Stimulated activated CD8-positive, alpha-beta memory T cell treated with anti-CD3 and anti-CD28 coated beads, Interleukin-15, amount 100 ng/mL, for 48 hours (primary cell): ENCODE results near the gene DNAJA3.
A peak's percentile ranks its signal among the peaks of the same experiment; 100 is the strongest.

Source experiments
- DNase-seq, 2 donors: peaks; one replicate each; pipeline ENCODE4 v3.0.0-alpha.2; 2020; ENCODE audit warnings: low read depth in 2 of 2

The DNAJA3 gene

DNA sequence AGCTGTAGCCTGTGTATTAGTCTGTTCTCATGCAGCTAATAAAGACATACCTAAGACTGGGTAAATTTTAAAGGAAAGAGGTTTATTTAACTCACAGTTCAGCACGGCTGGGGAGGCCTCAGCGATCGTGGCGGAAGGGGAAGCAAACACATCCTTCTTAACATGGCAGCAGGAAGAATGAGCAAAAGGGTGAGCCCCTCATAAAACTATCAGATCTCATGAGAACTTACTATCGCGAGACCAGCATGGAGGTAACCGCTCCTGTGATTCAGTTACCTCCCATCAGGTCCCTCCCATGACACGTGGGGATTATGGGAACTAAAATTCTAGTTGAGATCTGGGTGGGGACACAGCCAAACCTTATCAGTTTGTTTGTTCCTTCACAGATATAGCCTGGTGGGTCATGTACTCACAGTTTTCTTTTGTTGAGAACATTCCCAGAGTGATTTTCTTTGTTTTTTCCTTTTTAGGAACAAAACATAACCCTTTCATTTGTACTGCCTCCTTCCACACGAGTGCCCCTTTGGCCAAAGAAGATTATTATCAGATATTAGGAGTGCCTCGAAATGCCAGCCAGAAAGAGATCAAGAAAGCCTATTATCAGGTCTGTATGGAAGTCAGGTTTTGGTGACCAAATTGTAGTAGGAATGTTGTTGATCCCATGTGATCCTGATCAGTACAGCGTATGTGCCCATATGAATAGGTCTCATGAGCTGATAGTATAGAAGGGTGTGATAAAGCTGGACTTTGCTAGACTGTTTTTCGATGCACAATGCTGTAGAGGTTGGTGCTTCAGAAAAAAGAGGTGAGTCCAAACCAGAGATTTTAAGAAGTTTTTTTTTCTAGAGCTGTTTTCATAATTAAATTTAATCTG lies 8.5 kb downstream of the DNAJA3 start:
- DNase-seq, result no peak

DNA sequence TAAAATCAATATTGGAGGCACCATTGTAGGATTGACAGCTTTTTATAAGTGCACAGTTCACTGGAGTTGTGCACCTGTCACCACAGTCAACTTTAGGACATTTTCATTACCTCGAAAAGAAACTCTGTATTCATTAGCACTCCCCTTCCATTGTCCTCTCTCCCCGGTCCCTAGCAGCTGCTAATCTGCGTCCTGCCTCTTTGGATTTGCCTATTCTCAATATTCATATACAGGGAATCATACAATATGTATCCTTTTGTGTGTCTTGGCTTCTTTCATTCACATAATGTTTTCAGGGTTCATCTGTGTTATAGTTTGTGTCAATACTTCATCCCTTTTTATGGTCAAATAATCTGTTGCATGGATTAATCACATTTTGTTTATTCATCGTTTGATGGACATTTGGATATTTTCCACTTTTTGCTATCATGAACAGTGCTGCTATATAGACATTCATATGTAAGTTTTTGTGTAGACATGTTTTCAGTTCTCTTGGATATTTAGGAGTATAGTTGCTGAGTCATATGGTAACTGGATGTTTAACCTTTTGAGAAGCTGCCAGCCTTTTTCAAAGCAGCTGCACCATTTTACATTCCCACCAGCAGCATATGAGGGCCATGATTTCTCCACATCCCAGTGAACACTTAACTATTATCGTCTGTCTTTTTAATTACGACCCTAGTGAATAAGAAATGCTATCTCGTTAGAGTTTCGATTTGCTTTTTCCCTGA lies 9.8 kb downstream of the DNAJA3 start:
- no peak for DNase-seq

DNA sequence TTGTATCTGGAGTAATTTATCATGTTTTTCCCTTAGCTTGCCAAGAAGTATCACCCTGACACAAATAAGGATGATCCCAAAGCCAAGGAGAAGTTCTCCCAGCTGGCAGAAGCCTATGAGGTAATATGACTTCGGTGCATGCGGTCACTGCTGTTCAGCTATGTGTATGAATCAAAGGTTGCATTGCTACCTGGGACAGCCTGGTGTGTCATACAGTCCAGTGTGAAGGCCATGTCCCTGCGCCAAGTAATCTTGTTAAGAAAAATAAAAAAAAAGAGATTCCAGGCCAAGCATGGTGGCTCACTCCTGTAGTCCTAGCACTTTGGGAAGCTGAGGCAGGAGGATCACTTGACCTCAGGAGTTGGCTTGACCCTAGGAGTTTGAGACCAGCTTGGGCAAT lies 11.7 kb downstream of the DNAJA3 start:
- no peak for DNase-seq

DNA sequence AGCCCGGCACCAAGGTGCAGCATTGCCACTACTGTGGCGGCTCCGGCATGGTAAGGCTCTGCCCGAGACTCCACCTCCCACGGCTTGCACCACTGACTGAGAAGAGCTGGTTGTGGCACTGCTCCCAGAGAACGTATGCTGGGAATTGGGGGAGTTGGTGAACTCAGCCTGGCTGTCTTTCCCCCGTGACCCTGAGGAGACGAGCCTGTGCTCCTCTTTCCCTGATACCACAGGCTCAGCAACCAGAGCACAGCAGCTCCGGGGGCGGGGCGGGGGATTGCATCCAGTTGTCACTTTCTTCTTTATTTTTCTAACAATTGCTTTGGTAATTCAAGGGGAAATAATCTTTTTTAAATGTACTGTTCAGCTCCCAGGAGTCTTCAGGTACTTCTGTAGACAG lies 16.7 kb downstream of the DNAJA3 start:
- DNase-seq, result no peak

DNA sequence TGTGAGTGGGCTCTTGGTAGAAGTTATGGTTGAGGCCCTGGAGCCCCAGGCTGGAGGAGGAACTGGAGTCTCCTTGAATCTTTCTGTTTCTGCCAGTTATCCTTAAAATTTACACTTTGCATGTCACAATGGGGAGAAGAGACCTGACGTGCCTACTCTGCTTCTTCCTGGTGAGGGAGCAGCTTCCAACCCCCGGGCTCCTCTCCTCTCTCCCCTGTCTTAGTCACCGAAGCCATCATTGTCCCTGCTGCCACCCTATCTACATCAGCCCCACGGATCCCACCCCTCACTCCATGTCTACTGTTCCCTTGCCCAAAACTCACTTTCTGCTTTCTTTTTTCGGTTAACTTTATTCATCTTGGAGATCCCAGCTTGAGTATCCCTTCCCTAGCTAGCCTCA lies 17.6 kb downstream of the DNAJA3 start:
- DNase-seq, result no peak

DNA sequence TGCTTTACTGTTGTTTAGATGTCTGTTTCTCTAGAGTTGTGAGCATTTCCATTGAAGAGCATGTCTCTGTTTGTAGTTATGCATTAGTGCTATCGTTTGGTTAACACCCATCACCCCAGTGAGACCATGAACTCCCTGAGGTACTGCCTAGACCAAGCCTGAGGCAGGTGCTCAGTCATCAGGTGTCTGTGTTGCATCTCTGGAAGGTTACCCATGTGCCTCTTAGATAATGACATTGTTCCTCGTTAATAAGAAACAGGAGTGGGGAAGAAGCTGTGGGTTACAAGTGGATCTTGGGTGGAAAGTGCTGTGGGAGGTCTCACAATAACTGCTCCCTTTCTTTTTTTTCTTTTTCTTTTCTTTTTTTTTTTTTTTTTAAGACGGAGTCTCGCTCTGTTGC lies 18.3 kb downstream of the DNAJA3 start:
- no peak for DNase-seq

DNA sequence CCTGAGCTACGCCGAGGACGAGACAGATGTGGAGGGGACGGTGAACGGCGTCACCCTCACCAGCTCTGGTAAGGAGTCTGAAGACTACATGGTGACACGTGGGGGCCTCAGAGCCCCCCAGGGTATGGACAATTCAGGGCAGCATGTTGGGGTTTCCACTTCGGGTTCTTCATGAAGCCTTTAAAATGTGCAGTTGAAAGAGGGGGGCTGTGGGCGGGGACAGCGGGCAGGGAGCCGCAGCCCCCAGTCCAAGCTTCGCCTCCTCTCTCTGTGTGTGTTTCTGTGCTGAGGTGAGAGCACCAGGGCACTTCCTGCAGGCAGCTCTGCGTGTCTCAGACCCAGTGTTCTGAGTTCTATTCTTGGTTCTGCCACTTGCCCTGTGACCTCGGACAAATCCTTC lies 24.8 kb downstream of the DNAJA3 start:
- no peak for DNase-seq

DNA sequence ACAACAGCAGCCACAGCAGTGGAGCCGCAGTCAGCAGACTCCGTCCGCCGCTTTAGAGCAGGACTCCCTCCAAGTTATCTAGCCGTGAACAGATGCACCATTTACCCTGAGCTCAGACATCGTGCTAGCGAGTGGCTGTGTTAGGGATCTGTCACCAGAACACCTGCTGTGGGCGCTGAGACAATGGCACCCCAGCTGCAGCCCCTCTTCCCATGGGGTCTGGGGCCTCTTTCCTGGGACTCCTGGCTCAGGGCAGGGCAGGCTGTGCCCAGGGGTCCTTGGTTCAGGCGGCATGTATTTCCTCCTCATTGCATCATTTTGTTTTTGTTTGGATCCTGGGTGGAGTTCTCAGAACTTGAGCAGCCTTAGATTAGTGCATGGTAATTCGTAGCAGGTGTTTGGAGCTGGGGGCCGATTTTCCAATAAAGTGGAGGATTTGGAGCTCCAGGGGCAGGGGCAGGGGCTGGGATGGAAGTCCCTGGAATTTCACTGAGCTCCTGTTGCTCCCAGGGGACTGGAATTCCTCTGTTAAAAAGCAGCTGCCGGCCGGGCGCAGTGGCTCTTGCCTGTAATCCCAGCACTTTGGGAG lies 25.4 kb downstream of the DNAJA3 start:
- DNase-seq, result no peak

DNA sequence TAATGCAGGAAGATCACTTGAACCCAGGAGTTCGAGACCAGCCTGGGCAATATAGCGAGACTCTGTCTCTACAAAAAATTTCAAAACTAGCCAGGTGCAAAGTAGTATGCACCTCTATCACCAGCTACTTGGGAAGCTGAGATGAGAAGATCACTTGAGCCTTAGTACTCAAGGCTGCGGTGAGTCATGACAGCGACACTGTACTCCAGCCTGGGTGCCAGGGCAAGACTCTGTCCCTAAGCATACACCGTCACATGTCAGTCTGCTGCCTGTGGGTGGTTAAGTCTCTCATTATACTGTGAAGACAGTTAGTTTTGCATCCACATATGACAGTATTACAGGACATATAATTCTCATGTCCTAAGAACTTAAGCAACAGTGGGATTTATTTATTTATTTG lies 27.0 kb downstream of the DNAJA3 start:
- DNase-seq, result no peak

DNA sequence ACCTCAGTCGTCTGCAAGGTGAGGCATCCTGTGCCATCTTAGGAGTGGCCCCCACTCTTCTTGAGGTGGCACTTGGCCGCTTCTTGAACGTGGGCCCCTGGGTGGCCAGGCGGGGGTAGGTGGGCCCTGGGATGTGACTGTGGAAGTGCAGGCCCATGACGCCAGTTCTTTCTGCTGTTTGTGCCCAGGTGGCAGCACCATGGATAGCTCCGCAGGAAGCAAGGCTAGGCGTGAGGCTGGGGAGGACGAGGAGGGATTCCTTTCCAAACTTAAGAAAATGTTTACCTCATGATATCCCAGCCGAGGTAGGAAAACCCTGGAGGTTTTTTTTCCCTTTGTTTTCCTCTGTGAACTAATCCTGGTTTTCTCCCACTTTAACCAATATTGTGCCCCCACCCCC lies 29.0 kb downstream of the DNAJA3 start:
- DNase-seq, result no peak

DNA sequence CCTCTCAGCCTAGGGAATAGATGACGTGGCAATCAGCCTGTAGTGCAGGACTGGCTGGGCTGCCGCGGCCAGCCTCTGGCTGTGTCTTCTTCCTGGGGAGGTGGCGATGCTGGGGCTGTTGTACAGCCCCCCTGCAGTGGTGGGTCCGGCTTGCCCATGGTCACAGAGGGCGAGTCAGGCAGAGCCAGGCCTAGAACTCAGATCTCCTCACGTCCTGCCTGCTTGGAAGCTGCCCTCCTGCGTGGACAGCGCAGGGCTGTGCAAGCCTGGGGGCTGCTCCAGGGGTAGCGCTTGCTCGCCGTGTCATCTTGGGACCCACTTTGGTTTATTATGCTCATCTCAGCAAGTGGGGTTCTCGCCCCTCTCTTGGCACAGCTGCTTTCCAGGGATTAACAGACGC lies 29.4 kb downstream of the DNAJA3 start:
- no peak for DNase-seq

DNA sequence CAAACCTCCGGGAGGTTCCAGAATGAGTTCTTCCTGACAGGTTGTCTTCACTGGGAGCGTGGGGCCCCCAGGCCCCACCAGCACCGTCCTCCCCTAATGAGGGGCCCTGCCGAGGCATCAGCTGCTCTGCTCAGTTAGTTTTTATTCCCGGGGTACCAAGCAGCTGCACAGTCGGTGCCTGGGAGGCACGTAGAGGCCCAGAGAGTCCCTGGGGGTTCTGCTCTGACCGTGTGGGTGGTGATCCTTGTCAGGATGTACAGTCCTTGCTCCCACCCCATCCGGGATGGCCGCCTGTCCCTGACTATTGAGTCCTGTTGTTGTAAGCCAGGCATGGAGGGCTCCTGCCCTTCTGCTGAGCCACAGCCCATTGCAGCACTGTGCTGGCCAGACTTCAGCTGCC lies 30.3 kb downstream of the DNAJA3 start:
- DNase-seq, result no peak

DNA sequence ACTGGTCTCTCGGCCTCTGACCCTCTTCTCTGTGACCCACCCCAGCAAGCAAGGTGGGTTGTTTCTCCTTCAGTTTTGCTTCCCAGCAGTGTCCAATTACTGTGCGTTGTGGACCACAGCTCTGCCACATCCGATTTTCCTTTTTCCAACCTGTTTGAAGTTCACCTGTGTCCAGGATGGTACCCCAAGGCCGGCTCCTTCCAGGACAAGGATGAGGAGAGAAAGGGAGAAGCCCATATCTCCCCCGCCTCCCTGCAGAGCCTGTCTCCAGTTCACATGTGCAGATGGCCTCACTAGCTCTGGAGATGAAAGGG lies 35.2 kb downstream of the DNAJA3 start:
- DNase-seq, result no peak

DNA sequence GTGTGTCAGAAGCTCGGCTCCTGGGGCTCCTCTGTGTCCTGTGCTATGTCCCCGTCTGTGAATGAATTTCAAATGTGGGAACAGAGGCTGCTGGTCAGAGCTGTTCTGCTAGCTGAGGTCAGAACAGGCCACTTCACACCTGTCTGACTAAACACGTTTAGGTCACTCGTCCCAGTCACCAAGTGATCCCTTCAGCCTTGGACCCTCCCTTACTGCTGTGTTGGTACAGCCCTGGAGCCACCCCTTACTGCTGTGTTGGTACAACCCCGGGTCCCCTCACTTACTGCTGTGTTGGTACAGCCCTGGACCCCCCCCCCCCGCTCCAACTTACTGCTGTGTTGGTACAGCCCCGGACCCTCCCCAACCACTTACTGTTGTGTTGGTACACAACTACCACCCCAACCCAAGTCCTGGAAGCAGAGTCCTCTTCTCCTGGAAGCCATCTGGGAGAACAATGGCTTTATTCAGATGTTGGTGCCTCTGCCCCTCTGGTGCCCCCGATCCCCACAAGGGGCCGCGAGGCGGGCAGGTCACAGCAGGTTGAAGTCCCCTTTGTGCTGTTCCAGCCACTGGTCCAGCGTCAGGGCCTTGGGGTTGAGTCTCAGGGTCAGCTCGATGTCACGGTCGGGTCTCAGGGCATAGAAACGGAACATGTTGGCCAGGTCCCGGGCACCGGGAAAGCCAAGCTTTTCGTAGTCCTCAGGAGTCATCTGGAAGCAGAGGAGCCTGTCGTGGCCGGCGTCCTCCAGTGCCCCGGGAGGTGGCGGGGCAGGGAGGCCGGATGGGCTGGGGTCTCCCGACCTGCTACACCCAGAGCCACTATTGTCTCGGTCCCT lies 35.8 kb downstream of the DNAJA3 start:
- no peak for DNase-seq

DNA sequence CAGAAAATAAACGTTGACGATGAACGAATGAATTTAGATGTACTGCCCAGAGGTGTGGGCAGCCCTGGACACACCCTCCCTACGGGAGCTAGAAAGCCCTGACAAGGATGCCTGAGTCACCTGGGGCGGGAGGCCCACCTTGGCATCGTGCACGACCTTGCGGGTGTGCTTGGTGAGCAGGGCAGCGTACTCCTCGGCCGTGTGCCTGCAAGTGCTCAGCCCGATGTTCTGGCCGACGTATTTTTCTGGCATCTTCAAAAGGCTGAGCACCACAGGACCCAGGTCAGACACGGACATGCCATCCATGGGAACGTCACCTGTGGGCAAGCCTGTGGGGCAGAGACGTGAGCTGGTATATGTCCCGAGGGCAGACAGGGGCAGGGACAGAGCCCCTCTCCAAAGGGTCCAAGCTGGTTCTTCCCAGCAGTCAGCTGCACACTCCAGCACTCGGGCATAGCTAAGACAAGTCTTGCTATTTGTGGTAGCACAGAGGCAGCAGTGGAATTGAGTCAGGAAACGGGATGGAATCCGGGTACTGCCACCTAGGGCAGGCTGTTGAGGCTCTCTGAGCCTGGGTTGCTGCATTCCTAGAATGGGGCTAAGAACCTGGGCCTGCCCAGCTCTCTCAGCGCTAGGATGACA lies 38.0 kb downstream of the DNAJA3 start:
- no peak for DNase-seq

DNA sequence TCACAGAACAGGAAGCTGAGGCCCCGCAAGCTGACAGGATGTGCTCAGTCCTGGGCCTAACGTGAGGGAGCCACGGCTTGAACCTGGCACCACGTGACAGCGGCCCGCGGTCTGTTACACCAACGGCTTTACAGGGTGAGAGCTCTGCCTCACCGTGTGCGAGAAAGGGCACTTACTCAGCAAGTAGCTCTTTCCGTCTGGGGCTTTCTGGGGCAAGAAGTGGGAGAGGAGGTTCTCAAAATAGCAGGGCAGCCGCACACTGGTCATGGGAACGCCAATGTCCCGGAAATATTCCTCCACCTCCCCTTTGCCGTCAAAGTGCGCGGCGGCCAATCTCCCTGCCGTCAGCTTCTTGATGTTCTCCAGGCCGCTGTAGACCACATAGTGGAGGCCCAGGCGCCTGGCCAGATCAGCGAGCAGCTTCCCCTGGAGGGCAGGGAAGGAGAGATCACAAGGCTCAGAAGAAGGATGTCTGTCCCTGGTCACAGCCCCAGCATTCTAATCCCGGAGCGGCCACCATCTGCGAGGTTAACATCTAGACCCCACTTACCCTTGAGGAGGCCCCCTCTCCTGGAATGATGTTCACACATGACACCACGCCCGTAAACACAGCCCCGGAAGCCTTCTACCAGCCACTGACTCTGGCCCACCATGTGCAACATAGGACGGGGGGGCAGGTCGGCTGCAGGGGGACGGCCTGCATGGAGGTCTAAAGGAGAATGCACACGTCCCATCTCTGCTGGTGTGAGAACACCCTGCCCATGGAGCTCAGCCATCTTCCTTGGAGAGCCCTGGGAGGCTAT lies 40.5 kb downstream of the DNAJA3 start:
- peak; percentile 56 to 60 for DNase-seq

DNA sequence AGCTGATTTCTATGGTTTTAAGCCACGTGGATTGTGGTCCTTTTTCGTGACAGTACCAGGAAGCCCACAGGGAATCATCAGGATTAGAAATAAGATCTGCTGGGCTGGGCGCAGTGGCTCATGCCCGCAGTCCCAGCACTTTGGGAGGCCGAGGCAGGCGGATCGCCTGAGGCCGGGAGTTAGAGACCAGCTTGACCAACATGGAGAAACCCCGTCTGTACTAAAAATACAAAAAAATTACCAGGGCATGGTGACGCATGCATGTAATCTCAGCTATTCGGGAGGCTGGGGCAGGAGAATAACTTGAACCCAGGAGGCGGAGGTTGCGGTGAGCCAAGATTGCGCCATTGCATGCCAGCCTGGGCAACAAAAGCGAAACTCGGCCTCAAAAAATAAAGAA lies 42.2 kb downstream of the DNAJA3 start:
- no peak for DNase-seq

DNA sequence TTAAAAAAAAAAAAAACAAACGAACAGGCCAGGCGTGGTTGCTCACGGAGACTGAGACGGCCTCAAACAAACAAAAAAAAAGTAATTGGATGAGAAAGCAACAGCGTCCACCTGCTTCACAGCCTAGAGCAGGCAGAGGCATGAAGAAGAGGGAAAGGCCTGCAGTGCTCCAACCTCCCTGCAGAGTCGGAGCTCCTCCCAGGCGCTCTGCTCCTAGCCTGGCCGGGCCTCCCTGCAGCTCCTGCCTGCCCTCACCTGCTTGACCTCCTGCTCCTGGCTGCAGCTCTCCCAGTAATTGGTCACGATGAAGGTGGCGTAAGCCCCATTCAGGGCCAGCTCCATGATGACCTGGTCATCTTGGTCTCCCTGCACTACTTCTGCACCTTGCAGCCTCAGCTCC lies 43.3 kb downstream of the DNAJA3 start:
- no peak for DNase-seq

DNA sequence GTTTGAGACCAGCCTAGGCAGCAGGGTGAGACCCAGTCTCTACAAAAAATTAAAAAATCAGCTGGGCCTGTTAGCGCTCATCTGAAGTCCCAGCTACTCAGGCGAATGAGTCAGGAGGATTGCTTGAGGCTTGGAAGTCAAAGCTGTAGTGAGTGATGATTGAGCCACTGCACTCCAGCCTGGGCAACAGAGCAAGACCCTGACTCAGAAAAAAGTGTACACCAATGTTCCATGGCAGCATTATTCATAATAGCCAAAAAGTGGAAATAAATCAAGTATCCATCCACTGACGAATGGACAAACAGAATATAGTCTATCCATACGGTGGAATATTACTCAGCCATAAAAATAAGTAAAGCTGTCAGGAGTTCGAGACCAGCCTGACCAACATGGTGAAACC lies 46.2 kb downstream of the DNAJA3 start:
- DNase-seq, result no peak

DNA sequence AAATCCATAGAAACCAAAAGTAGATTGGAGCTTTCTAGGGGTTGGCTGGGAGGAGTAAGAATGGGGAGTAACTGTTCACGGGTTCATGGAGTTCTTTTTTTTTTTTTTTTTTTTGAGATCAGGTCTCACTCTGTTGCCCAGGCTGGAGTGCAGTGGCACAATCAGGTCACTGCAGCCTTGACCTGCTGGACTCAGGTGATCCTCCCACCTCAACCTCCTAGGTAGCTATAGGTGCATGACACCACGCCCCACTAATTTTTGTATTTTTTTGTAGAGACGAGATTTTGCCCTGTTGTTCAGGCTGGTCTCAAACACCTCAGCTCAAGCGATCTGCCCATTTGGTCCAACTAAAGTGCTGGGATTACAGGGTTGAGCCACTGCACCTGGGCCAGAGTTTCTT lies 47.2 kb downstream of the DNAJA3 start:
- DNase-seq, result no peak
